ENCODE results near the gene LGALS7B.
A peak's percentile ranks its signal among the peaks of the same experiment; 100 is the strongest.
"Not testable (repeated sequence)": the region's sequence is repeated elsewhere in the genome, so short reads cannot be mapped to it uniquely, and the experiment has no call there.

The LGALS7B gene

DNA sequence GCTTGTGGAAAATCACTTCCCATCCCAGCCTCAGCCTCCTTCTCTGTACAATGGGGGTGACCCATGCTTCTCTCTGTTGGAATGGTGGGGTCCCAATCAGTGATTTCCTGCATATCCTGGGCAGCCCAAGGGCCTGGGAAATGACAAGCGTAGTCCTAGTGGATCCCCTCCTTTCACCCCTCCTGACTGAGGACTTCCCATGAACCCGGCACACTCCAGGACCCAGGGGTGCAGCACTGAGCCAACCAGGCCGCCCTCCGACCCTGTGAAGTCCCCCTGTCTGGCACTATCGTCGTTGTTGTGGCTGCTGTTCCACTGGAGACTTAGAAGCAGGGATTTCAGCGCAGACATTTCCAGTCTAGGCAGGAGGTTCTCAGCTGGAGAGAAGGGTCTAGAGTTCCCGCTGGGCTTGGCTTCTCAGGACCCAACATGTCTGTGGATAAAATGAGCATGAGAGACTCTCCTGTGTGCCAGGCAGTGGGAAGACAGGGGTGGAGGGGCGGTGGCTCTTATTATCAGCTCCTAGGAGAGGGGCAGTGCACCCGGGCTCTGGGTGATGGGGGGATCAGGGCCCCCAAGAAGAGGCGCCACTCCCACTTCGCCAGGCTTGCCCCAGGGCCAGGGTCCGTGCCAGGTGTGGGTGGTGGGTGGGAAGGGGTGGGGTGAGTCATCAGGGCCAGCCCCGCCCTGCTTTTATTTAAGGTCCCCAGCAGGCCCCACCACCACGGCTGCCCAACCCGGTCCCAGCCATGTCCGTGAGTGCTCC lies at the start of gene LGALS7B:
Gene LGALS7B (plus strand): TSS at position 723 of the 766 bp plus-strand sequence. CDS start 27 bp downstream, at position 750.
- no peak for DNase-seq

DNA sequence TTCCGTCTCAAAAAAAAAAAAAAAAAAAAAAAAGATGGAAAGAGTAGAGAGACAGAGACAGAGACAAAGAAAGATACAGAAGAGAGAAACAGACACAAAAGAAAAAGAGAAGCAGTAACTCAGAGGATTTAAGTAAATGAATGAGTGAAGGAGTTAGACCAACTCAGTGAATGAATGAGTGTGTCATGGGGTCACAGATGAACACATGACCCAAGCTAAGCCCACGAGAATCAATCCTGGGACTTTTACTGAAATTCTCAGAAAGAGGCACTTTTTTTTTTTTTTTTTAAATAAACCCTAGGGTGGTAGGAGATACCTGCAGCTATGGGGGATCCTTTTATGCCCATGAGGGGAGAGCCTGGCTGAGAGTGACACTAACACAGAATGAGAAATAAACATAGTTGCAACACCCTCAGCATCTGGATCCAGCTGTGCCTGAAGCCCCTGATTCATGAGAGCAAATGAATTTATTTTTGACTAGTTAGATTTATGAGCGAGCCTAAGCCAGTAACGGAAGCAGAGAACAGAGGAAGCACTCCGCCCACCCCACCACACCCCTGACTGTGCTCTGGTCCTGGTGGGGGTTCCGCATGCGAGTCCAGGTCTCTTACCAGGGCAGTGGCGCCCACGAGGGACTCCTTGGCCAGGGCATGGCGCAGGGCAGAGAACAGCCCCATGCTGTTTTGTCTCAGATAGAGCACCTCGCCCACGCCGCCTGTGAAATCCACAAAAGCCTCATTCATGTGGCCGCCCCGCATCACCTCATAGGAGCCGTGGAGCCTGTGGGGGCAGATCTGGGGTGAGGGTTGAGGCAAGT lies 49.4 kb upstream of the LGALS7B start:
- DNase-seq: peak; percentile 50

- DNase-seq: no peak
These were observed 48.8 kb upstream of the LGALS7B start for GRCh38 chr19:38740257-38740592.

- no peak for DNase-seq
These were observed 48.1 kb upstream of the LGALS7B start for GRCh38 chr19:38740932-38741331.

DNA sequence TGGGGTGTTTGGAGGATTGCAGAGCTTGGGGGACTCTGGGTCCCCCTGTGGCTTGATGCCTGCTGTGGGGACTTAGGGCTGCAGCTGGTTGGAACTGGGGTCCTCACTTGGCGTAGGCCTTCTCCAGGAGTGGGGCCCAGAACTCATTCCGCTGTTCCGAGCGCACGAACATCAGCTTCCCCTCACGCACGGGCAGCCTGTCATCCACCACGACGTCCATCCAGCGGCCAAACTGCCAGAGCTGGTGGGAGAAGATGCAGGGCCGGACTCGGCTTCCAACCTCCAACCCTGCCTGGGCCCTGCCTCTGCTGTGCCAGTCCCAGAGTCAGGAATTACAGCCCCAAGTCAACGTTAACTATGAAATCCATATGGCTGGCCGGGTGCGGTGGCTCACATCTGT lies 47.3 kb upstream of the LGALS7B start:
- no peak for DNase-seq

- DNase-seq: no peak
These were observed 46.7 kb upstream of the LGALS7B start for GRCh38 chr19:38742296-38742695.

DNA sequence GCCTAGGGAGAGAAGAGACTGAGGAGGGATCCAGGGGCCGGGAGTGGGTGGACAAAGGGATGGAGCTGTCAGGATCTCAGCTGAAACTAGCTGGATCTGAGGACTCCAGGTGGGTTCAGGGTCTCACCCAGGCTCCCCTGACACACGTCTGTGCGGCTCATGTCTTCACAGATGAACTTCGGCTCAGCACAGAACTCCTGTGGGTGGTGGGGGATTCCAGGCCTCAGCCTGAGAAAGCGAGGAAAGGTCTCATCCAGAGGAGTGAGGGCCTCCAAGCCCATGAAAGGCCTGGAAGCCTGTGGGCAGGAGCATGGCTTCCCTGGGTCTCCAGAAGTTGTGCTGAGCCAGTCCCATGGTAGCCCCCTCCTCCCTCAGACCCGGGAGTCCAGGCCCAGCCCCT lies 46.1 kb upstream of the LGALS7B start:
- no peak for DNase-seq

DNA sequence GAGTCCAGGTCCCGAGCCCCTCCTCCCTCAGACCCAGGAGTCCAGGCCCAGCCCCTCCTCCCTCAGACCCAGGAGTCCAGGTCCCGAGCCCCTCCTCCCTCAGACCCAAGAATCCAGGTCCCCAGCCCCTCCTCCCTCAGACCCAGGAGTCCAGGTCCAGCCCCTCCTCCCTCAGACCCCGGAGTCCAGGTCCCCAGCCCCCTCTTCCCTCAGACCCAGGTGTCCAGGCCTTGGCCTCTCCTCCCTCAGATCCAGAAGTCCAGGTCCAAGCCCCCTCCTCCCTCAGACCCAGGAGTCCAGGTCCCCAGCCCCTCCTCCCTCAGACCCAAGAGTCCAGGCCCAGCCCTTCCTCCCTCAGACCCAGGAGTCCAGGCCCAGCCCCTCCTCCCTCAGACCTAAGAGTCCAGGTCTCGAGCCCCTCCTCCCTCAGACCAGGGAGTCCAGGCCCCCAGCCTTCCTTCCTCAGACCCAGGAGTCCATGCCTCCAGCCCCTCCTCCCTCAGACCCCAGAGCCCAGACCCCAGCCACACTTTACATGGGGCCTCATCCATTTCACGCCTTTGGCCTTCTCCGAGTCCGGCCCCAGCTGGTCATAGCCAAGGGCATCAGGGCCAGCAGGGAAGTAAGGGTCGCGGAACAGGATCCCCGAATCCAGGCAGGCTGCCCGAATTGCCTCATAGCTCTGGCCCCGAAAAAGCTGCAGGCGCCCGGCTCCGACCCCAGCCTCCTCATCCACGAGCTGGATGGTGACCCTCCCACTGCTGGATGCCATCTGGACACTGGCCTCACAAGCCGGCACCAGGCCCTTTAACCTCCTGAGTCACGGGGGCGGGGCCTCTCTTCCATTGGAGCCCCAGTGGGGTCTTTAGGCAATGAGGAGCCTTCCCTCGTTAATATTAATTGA lies 45.4 kb upstream of the LGALS7B start:
- no peak for DNase-seq

DNA sequence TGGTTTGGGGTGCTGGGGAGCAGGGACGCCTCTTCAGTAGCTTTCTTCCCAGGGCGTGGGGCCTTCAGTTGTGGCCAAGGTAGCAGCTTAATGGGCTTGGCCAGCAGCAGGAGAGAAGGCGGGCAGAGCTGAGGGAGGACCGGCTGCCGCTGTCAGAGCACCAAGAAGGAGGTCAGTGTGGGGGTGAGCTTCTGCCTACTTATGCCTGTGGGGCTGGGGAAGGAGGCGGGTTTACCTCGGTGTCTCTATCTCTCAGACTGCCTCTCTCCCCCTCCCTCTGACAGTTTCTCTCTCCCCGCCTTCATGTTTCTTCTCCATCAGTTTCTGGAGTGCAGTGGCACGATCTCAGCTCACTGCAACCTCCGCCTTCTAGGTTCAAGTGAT lies 44.7 kb upstream of the LGALS7B start, which contains the start of gene CAPN12:
Gene CAPN12 (minus strand): TSS at position 177 of the 384 bp plus-strand sequence. CDS start 309 bp downstream, outside the sequence.
- no peak for DNase-seq

DNA sequence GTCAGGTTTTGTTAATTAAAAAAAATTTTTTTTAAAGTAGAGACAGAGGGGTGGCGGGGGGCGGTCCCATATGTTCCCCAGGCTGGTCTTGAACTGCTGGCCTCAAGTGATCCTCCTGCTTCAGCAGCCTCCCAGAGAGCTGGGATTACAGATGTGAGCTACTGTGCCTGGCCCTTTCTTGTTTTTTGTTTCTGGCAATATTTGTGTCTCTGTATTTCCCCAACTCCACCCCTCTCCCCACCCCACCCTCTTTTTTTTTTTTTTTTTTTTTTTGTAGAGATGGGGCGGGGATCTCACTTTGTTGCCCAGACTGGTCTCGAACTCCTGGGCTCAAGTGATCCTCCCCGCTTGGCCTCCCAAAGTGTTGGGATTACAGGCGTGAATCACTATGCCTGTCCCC lies 44.1 kb upstream of the LGALS7B start:
- DNase-seq: no peak

GRCh38 chr19:38745316-38745715 lies 43.7 kb upstream of the LGALS7B start:
- no peak for DNase-seq

GRCh38 chr19:38753783-38754182 lies 35.2 kb upstream of the LGALS7B start:
- DNase-seq: not testable (repeated sequence)

DNA sequence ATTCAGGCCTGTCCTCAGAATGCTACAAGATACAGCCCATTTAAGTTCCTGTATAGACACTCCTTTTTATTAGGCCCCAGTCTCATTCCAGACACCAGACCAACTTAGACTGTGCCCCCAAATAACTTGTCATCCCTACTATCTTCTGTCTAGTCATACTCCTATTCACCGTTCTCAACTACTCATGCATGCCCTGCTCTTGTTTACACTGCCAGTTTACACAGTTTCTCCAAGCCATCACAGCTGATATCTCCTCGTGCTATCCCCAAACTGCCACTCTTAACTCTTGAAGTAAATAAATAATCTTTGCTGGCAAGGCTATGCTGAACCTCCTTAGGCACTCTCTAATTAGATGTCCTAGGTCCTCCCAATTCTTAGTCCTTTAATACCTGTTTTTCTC lies 34.8 kb upstream of the LGALS7B start:
- not testable (repeated sequence) for DNase-seq

DNA sequence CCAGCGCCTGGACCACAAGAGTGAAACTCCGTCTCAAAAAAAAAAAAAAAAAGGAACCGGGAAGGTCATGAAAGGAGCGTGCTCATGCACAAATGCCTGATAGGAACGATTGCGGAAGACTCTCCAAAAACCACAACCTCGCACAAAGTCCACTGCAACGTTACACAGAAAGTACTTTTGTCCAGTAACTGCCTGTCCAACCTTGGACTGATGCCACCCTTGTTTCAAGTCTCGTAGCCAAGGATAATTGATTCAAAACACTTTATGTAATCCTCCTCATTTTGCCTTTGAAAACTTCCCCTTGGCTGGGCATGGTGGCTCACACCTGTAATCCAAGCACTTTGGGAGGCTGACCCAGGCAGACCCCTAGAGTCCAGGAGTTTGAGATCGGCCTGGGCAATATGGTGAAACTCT lies 29.4 kb upstream of the LGALS7B start:
- DNase-seq: no peak

DNA sequence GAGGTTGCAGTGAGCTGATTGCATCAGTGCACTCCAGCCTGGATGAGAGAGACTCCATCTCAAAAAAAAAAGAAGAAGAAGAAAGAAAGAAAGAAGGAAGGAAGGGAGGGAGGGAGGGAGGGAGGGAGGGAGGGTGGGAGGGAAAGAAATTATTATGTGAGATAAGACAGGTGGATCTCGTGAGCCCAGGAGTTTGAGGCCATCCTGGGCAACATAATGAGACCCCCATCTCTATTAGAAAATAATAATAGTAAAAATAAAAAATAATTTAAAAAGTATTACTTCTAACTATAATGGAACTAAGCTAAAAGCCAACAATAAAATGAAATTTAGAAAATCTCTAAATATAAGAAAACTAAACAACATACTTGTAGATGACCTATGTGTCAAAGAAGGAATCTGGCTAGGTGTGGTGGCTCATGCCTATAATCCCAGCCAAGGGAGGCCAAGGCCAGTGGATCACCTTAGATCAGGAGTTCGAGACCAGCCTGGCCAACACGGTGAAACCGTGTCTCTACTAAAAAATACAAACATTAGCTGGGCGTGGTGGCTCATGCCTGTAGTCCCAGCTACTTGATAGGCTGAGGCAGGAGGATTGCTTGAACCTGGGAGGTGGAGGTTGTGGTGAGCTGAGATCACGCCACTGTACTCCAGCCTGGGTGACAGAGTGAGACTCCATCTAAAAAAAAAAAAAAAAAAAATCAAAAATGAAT lies 28.0 kb upstream of the LGALS7B start:
- DNase-seq: not testable (repeated sequence)

- not testable (repeated sequence) for DNase-seq
These were observed 27.1 kb upstream of the LGALS7B start for GRCh38 chr19:38761884-38762389.

GRCh38 chr19:38763795-38764220 lies 25.2 kb upstream of the LGALS7B start:
- no peak for DNase-seq

DNA sequence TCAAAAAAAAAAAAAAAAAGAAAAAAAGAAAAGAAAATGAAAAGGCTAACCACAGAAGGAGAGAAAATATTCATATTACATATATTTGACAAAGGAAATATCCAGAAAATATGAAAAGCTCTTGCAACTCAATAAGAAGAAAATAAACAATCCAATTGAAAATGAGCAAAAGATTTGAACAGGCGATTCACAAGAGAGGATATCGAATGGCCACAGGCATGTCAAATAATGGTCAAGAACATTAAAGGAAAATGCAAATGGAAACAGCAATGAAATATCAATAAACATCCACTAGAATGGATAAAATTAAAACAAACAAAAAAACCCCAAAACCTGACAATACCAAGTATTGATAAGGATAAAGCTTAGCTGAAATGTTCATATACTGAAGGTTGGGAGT lies 23.8 kb upstream of the LGALS7B start:
- DNase-seq: no peak

DNA sequence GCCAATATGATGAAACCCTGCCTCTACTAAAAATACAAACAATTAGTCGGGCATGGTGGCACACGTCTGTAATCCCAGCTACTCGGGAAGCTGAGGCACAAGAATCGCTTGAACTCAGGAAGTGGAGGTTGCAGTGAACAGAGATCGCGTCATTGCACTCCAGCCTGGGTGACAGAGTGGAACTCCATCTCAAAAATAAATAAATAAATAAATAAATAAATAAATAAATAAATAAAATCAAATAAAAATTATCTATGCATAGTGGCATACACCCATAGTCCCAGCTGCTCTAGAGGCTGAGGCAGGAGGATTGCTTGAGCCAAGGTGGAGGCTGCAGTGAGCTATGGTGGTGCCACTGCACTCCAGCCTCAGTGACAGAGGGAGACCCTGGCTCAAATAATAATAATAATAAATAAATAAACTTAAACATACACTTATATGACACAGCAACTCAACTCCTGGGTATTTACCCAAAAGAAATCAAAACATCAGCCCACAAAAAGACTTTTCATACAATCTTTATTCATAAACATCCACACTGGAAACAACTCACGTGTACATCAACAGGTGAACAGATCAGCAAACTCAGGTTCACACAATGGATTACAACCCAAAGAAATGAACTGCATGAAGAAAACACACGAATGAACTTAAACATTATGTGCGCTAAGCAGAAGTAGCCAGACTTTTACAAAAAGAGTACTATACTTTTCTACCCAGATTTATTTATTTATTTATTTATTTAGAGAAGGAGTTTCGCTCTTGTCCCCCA lies 22.5 kb upstream of the LGALS7B start:
- DNase-seq: no peak

DNA sequence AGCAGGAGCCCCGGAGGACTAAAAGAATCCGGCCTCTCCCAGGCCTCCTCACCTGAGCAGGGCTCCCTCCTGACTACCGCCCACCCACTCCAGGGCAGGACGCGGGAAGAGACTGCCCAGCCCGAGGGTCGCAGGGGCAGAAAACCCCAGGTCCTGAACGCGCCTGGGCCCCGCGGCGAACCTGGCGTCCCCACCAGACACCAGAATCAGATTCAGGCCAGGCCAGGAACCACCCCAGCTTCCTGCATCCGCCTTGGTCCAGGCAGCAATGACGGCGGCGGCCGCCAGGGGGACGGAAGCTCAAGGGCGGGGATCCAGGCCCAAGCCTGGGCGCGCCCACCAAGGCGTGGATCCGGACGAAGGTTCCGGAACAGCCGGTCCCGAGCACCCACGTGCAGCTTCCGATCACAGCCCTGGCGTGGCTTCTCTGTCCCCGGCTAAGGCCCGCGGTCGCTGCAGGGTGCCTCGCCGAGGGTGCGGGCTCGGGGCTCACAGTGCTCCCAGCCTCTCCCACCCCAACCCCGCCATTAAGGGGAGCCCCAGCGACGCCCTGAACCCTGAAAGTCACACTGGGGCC lies 19.3 kb upstream of the LGALS7B start:
- DNase-seq: peak; percentile 92

Measured in activated naive CD4-positive, alpha-beta T cell treated with Interleukin-2 at 50 U/mL for 16 hours (primary cell).